ACC112 (cell line): ENCODE results near the gene PRICKLE2.

Experiments used
- H2AFZ ChIP-seq: fragments of 200-600 bp; sonication (generic); one replicate; pipeline ENCODE4 v1.6.0; 2017; ENCODE audit warnings: antibody characterized with exemption, low read length; ENCODE audit not compliant: unreplicated experiment
- H3K27ac ChIP-seq: fragments of 200-600 bp; sonication (generic); 2 replicates; pipeline ENCODE4 v1.5.1; 2014; ENCODE audit warnings: low read depth, mild to moderate bottlenecking, antibody characterized with exemption, low read length, moderate library complexity
- H3K27me3 ChIP-seq: fragments of 200-600 bp; sonication (generic); 2 replicates; pipeline ENCODE4 v1.6.1; 2014; ENCODE audit warnings: mild to moderate bottlenecking, antibody characterized with exemption, low read length, moderate library complexity, mixed read lengths; ENCODE audit not compliant: insufficient read depth
- H3K36me3 ChIP-seq: fragments of 200-600 bp; sonication (generic); 2 replicates; pipeline ENCODE4 v1.6.1; 2016; ENCODE audit warnings: mild to moderate bottlenecking, antibody characterized with exemption, low read length, moderate library complexity, mixed read lengths; ENCODE audit not compliant: insufficient read depth
- H3K4me1 ChIP-seq: fragments of 200-600 bp; sonication (generic); one replicate; pipeline ENCODE4 v1.6.1; 2016; ENCODE audit warnings: low read length, mixed read lengths; ENCODE audit not compliant: insufficient read depth, unreplicated experiment, control insufficient read depth
- H3K4me3 ChIP-seq: fragments of 200-600 bp; sonication (generic); 2 replicates; pipeline ENCODE4 v1.5.1; 2014; ENCODE audit warnings: mild to moderate bottlenecking, low read depth, low read length
- H3K79me2 ChIP-seq: fragments of 200-600 bp; sonication (generic); one replicate; pipeline ENCODE4 v1.6.0; 2016; ENCODE audit warnings: low read length; ENCODE audit not compliant: control insufficient read depth, unreplicated experiment, insufficient read depth

PRICKLE2 gene

DNA sequence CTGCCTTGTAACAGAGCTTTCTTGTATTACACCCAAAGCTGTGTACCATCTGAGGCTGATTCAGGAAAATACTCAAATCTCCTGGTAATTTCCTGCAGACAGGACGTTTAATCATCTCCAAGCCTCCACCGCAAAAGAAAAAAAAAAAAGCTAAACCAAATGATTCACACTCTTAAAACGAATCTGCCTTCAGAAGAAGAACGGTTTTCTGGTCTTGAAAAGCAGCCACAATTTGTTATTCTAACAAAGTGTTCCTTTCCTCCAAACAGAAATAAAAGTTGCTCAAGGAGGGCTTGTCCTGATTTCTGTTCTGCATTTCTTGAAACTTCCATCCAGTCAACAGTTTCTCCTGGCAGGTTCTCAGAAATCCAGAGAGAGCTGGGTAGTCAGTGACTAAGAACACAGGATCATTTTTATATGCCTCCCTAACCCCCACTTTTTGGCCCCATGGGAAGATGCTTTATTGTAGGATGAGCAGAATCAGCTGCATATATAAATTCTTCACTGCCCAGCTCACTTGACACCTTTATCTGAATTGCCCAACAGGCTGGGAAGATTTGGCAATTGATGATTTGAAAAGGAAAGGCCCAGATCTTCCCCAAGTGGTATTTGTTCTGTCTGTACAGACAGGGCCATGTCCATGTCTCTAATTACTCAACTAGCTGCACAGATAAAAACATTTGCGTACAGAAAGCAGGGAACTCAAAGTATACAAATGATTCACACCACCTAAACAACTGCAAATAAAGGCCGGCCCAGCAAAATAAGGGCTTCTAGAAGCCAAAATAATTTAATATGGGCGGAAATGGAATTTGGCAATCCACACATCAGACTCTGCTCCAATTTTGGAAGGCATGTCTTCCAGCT is 41.0 kb upstream of the PRICKLE2 start:
- peak overlapping the region; percentile 83 for H3K4me3 ChIP-seq
- peaks cover 58% of the 10 kb centered on the region for H3K79me2 ChIP-seq
- H3K4me1 ChIP-seq: peaks cover 34% of the 10 kb centered on the region
- H3K27ac ChIP-seq: peak overlapping the region; percentile 87
- H2AFZ ChIP-seq: peak overlapping the region; percentile 0
- H3K27me3 ChIP-seq: no peaks in the 10 kb centered on the region
- 0 out of 2 replicates have a peak, but pooled peaks cover 6% of the 10 kb centered on the region for H3K36me3 ChIP-seq

- no peak overlapping the region for H2AFZ ChIP-seq
- H3K79me2 ChIP-seq: peaks cover 64% of the 10 kb centered on the region
- no peaks in the 10 kb centered on the region for H3K27me3 ChIP-seq
- H3K36me3 ChIP-seq: 0 out of 2 replicates have a peak, but pooled peaks cover 6% of the 10 kb centered on the region
- H3K4me3 ChIP-seq: peak overlapping the region; percentile 83
- H3K27ac ChIP-seq: peak overlapping the region; percentile 87
- peaks cover 34% of the 10 kb centered on the region for H3K4me1 ChIP-seq
Measured at GRCh38 chr3:64265646-64266045, 40.4 kb upstream of the PRICKLE2 start.

DNA sequence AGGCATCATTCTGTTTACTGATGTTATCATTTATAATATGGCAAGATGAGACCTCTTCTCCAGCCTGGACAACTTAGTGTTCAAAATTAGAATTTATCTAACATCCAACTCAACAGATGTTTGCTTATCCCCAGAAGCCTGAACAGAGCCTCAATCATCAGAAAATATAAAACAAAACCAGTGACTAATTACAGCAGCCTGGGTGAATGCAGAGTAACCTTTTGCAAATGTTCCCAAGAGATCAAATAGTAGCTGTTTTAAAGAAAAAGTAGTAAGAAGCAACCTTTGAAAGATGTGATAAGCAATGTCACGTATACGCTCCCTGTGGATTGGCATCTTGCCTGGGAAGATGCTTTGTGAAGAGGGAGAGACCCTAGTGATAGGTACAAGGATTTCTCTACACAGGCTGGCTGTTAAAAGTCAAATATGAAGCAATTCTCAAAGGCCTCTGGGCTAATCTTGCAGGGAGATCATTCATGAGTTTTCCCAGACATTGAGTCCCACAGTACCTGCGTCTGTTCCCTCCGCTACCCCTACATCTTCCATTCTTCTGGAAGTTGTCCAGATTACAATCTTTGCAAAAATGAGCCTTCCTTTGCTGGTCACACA is 39.3 kb upstream of the PRICKLE2 start:
- H3K4me3 ChIP-seq: peak overlapping the region; percentile 83

GRCh38 chr3:64262574-64263114 is 37.4 kb upstream of the PRICKLE2 start:
- peaks cover 80% of the 10 kb centered on the region for H3K79me2 ChIP-seq
- H2AFZ ChIP-seq: no peak overlapping the region
- no peak overlapping the region for H3K27ac ChIP-seq
- no peak overlapping the region for H3K4me3 ChIP-seq
- 0 out of 2 replicates have a peak, but pooled peaks cover 6% of the 10 kb centered on the region for H3K36me3 ChIP-seq
- H3K4me1 ChIP-seq: peaks cover 25% of the 10 kb centered on the region
- H3K27me3 ChIP-seq: no peaks in the 10 kb centered on the region

More for the DNA sequence above, 39.3 kb upstream of the PRICKLE2 start:
- 0 out of 2 replicates have a peak, but pooled peaks cover 6% of the 10 kb centered on the region for H3K36me3 ChIP-seq
- no peaks in the 10 kb centered on the region for H3K27me3 ChIP-seq
- peak overlapping the region; percentile 87 for H3K27ac ChIP-seq
- H3K79me2 ChIP-seq: peaks cover 74% of the 10 kb centered on the region
- H2AFZ ChIP-seq: no peak overlapping the region
- H3K4me1 ChIP-seq: peaks cover 34% of the 10 kb centered on the region

DNA sequence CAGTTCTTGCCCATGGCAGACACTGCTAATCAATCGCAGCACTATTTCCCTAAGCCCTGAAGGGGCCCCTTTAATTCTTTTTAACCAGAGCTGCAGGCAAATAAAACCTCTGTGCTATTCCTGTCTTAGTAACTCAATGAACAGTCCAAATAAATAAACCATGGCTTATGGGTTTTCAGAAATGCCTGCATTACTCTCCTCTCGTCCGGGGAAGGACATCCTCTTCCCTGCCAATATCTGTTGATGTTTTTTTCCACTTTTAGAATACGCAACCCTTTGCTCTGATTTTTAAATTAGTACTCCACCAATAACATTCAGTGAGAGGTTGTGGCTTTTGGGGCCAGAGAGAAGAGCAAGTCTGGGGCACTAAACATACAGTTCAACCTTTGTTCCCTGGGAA is 35.2 kb upstream of the PRICKLE2 start:
- Histone ChIP-seq H3K27me3 (no peaks in the 10 kb centered on the region), H2AFZ (no peak overlapping the region), H3K27ac (no peak overlapping the region), H3K4me3 (no peak overlapping the region), H3K79me2 (peaks cover 89% of the 10 kb centered on the region), H3K4me1 (peaks cover 33% of the 10 kb centered on the region), H3K36me3 (0 out of 2 replicates have a peak, but pooled peaks cover 6% of the 10 kb centered on the region)

GRCh38 chr3:64259636-64260035 is 34.4 kb upstream of the PRICKLE2 start:
- H2AFZ ChIP-seq: no peak overlapping the region
- peaks cover 14% of the 10 kb centered on the region; the same call in 1 of the 2 replicates for H3K36me3 ChIP-seq
- H3K4me1 ChIP-seq: peaks cover 32% of the 10 kb centered on the region
- H3K79me2 ChIP-seq: peaks cover 89% of the 10 kb centered on the region
- H3K27me3 ChIP-seq: no peaks in the 10 kb centered on the region
- H3K27ac ChIP-seq: no peak overlapping the region
- no peak overlapping the region for H3K4me3 ChIP-seq

GRCh38 chr3:64257100-64257755 is 32.0 kb upstream of the PRICKLE2 start:
- Histone ChIP-seq H3K36me3 (peaks cover 22% of the 10 kb centered on the region; the same call in 1 of the 2 replicates), H2AFZ (no peak overlapping the region), H3K4me3 (no peak overlapping the region), H3K27me3 (no peaks in the 10 kb centered on the region), H3K4me1 (peaks cover 24% of the 10 kb centered on the region), H3K27ac (no peak overlapping the region), H3K79me2 (peaks cover 79% of the 10 kb centered on the region)

- Histone ChIP-seq H3K27me3 (no peaks in the 10 kb centered on the region), H3K79me2 (peaks cover 78% of the 10 kb centered on the region), H3K27ac (no peak overlapping the region), H3K36me3 (peaks cover 22% of the 10 kb centered on the region; the same call in 1 of the 2 replicates), H3K4me3 (no peak overlapping the region), H3K4me1 (peaks cover 24% of the 10 kb centered on the region), H2AFZ (no peak overlapping the region)
Measured at GRCh38 chr3:64255741-64256340, 30.6 kb upstream of the PRICKLE2 start.

- peaks cover 76% of the 10 kb centered on the region for H3K79me2 ChIP-seq
- no peak overlapping the region for H2AFZ ChIP-seq
- no peak overlapping the region for H3K4me3 ChIP-seq
- no peaks in the 10 kb centered on the region for H3K27me3 ChIP-seq
- peaks cover 24% of the 10 kb centered on the region for H3K4me1 ChIP-seq
- no peak overlapping the region for H3K27ac ChIP-seq
- peaks cover 22% of the 10 kb centered on the region; the same call in 1 of the 2 replicates for H3K36me3 ChIP-seq
Measured at GRCh38 chr3:64254443-64254842, 29.2 kb upstream of the PRICKLE2 start.

GRCh38 chr3:64253689-64254088 is 28.4 kb upstream of the PRICKLE2 start:
- Histone ChIP-seq H2AFZ (no peak overlapping the region), H3K4me3 (no peak overlapping the region), H3K27me3 (no peaks in the 10 kb centered on the region), H3K27ac (no peak overlapping the region), H3K36me3 (peaks cover 22% of the 10 kb centered on the region; the same call in 1 of the 2 replicates), H3K4me1 (peaks cover 24% of the 10 kb centered on the region), H3K79me2 (peaks cover 69% of the 10 kb centered on the region)
